ENCODE results near the gene TATDN3.
"Not testable (repeated sequence)": the region's sequence is repeated elsewhere in the genome, so short reads cannot be mapped to it uniquely, and the experiment has no call there.

TATDN3 gene

GRCh38 chr1:212762839-212763238 lies 28.9 kb upstream of the TATDN3 start:
- no peak overlapping the region for H3K4me3 ChIP-seq (ENCODE audit: low read depth, low read length)
- no peak for TF ChIP-seq CTCF (IDR thresholded peaks at IDR 0.05; ENCODE audit: borderline replicate concordance, insufficient read depth, low read depth, low read length)

- H3K4me3 ChIP-seq (ENCODE audit: low read depth, low read length), result not testable (repeated sequence)
These were observed 26.9 kb upstream of the TATDN3 start for GRCh38 chr1:212764718-212765281.

- not testable (repeated sequence) for H3K4me3 ChIP-seq (ENCODE audit: low read depth, low read length)
These were observed 24.9 kb upstream of the TATDN3 start for GRCh38 chr1:212766825-212767224.

- no peak for TF ChIP-seq CTCF (IDR thresholded peaks at IDR 0.05; ENCODE audit: borderline replicate concordance, insufficient read depth, low read depth, low read length)
- H3K4me3 ChIP-seq (ENCODE audit: low read depth, low read length), result no peak overlapping the region
These were observed 22.1 kb upstream of the TATDN3 start for GRCh38 chr1:212769459-212770167.

GRCh38 chr1:212771341-212771740 lies 20.4 kb upstream of the TATDN3 start:
- TF ChIP-seq CTCF (IDR thresholded peaks at IDR 0.05; ENCODE audit: borderline replicate concordance, insufficient read depth, low read depth, low read length), result no peak
- H3K4me3 ChIP-seq (ENCODE audit: low read depth, low read length), result no peak overlapping the region

- no peak for TF ChIP-seq CTCF (IDR thresholded peaks at IDR 0.05; ENCODE audit: borderline replicate concordance, insufficient read depth, low read depth, low read length)
- no peak overlapping the region for H3K4me3 ChIP-seq (ENCODE audit: low read depth, low read length)
These were observed 18.7 kb upstream of the TATDN3 start for GRCh38 chr1:212773011-212773410.

GRCh38 chr1:212774584-212774983 lies 17.1 kb upstream of the TATDN3 start:
- TF ChIP-seq CTCF (IDR thresholded peaks at IDR 0.05; ENCODE audit: borderline replicate concordance, insufficient read depth, low read depth, low read length), result no peak

GRCh38 chr1:212775241-212775640 lies 16.5 kb upstream of the TATDN3 start:
- no peak overlapping the region for H3K4me3 ChIP-seq (ENCODE audit: low read depth, low read length)
- no peak for TF ChIP-seq CTCF (IDR thresholded peaks at IDR 0.05; ENCODE audit: borderline replicate concordance, insufficient read depth, low read depth, low read length)

More at GRCh38 chr1:212774584-212774983, 17.1 kb upstream of the TATDN3 start:
- no peak overlapping the region for H3K4me3 ChIP-seq (ENCODE audit: low read depth, low read length)

All from GM12875 (cell line).